ENCODE measurements around the gene ETV7.

The ETV7 gene

DNA sequence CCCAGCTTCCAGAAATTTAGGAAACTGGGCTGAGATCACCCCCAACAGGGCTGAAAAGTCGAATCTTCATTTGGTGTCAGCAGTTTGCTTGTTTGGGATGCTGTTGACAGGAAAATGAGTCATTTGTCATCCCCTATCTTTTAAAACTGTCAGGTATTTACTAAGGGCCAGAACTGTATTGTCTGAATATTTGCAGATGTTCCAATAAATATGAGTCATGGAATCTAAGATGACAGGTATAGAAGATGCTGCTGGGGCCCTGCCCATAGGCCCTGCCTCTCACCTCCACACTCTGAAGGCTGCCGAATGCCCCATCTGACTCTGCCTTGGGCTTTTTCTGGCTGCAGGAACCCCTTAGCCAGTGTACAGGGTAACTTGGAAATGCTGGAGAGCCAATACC, 3.9 kb downstream of the ETV7 start:
- H3K4me3 ChIP-seq (ENCODE audit: low read depth, low read length): no peak overlapping the region
- TF ChIP-seq, protein P1, sequence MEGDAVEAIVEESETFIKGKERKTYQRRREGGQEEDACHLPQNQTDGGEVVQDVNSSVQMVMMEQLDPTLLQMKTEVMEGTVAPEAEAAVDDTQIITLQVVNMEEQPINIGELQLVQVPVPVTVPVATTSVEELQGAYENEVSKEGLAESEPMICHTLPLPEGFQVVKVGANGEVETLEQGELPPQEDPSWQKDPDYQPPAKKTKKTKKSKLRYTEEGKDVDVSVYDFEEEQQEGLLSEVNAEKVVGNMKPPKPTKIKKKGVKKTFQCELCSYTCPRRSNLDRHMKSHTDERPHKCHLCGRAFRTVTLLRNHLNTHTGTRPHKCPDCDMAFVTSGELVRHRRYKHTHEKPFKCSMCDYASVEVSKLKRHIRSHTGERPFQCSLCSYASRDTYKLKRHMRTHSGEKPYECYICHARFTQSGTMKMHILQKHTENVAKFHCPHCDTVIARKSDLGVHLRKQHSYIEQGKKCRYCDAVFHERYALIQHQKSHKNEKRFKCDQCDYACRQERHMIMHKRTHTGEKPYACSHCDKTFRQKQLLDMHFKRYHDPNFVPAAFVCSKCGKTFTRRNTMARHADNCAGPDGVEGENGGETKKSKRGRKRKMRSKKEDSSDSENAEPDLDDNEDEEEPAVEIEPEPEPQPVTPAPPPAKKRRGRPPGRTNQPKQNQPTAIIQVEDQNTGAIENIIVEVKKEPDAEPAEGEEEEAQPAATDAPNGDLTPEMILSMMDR (conservative IDR thresholded peaks at IDR 0.05; ENCODE audit: low read depth, low read length): no peak
- no peak for DNase-seq (ENCODE audit: low read depth)

DNA sequence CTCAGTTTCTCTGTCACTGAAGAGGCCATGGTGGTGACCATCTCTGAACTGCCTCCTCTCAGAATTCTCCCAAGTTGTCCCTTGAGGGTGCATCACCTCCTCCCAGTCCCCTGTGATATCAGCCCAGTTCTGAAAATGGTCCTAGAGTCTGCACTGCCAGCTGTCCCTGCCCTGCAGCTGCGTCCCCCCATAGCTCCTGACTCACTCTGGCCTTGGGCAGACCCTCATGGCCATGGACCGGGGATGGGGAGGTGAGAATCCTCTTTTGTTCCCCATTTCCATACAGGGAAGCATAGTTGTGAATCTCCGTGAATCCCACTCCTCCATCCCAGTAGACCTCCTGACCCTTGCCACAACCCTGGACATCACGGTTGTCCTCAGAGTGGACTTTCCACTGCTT, 4.5 kb downstream of the ETV7 start:
- TF ChIP-seq, protein P1 (conservative IDR thresholded peaks at IDR 0.05; ENCODE audit: low read depth, low read length): no peak
- H3K4me3 ChIP-seq (ENCODE audit: low read depth, low read length): no peak overlapping the region
- no peak for DNase-seq (ENCODE audit: low read depth)

DNA sequence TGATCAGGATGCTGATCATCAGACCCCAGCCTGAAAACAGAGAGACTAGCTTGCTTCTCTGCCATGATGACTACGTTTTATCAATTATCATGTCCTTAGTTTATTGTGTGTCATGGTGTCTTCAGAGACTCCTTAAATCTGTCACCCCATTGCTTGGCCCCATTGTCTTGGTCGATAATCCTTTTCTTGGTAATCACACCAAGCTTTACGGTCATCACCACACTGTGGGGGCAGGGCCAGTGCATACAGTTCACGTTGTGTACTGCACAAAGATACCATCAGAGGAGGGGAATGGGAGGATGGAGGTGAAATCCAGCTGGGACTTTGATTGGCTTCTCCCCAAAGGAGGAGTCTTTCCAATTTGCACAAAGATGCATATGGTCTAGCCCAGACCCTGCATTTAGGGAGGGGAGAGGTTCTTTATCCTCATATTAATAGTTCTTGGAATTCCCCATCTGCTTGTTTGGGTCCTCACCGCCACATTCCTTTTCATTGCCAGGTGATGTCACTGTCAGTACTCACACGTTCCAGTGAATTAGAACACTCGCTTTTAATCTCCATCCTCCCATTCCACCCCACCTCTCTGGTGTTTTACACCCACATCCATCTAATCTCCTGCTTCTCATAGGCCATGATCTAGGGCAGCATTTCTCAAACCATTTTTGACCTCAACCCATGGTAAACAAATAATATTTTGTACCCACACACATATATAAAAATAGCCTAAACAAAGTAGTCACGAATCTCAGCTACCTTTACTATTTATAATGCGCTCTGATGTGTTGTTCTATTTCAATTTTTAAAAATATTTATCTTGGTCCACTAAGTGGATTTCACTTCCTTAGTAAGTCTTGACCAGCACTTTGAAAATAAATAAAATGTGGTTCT, 5.7 kb downstream of the ETV7 start:
- no peak overlapping the region for H3K4me3 ChIP-seq (ENCODE audit: low read depth, low read length)
- no peak for DNase-seq (ENCODE audit: low read depth)
- TF ChIP-seq, protein P1 (conservative IDR thresholded peaks at IDR 0.05; ENCODE audit: low read depth, low read length): no peak

DNA sequence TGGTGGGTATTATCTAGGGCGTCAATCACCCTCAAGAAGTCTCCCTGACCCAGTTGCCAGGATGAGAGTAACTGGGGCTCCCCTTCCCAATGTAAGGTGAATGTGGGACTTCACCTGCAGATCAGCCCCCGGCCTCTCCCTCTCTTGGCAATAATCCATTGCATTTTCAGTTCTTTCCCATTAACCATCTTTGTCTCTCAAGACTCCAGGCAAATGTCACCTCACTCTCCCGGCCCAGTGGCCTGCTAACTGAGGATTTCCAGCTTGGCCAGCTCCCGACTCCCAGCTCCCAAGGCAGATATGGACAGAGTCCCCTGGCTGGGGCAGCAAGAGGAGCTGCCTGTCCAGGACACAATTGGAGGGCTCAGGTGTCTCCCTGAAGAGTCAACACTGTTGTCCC, 7.3 kb downstream of the ETV7 start:
- no peak overlapping the region for H3K4me3 ChIP-seq (ENCODE audit: low read depth, low read length)
- DNase-seq (ENCODE audit: low read depth): no peak
- TF ChIP-seq, protein P1 (conservative IDR thresholded peaks at IDR 0.05; ENCODE audit: low read depth, low read length): no peak

DNA sequence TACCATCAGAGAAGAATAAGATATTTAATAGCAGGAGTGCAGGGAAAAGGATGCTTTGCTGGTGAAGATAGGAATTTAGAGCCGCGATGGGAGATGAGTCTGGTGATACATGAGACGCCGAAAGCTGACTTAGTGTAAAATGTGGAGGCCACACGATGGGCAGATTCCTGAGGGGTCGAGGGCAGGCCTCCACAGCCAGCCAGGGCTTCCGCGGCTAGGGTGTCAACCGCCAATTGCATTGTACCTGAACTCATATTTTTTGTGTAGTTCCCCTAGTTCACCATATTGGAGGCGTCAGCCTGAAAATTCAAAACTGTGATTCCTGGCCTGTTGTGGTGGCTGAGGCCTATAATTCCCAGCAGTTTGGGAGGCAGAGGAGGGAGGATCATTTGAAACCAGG, 8.5 kb downstream of the ETV7 start:
- TF ChIP-seq, protein P1 (conservative IDR thresholded peaks at IDR 0.05; ENCODE audit: low read depth, low read length): no peak
- no peak for DNase-seq (ENCODE audit: low read depth)
- H3K4me3 ChIP-seq (ENCODE audit: low read depth, low read length): no peak overlapping the region

DNA sequence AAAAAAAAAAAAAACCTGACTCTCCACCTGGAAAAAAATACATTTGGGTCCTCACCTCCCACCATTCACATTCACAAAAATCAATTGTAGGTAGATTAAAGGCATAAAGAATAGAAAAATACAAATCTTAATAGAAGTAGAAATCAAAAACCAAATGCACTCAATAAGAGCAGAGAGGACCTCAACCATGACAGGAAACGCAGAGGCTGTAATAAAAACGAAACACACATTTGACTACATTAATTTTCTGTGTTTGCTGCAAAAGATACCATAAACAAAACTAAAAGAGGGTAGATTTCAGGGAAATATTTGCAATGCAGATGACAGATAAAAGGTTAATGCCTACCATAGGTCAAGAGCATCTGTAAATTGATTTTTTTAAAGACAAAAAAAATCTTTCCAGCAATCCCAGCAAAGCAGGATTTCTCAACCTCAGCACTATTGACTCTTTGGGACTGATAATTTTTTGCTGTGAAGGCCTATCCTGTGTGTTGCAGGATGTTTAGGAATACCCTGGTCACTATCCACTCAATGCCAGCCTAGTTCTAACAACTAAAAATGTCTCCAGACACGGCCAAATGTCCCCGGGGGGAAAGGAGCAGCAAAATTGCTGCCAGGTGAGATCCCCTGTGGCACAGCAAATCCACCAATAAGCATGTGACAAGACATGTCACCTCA, 9.1 kb downstream of the ETV7 start:
- H3K4me3 ChIP-seq (ENCODE audit: low read depth, low read length): no peak overlapping the region
- TF ChIP-seq, protein P1 (conservative IDR thresholded peaks at IDR 0.05; ENCODE audit: low read depth, low read length): no peak
- no peak for DNase-seq (ENCODE audit: low read depth)
